ENCODE data around the gene TBC1D10A.

TBC1D10A gene

GRCh38 chr22:30265131-30265720, 61.5 kb downstream of the TBC1D10A start:
- DNase-seq: no peak

- DNase-seq: no peak
These were observed 62.9 kb downstream of the TBC1D10A start for GRCh38 chr22:30263883-30264282.

- no peak for DNase-seq
These were observed 63.6 kb downstream of the TBC1D10A start for GRCh38 chr22:30262917-30263741.

GRCh38 chr22:30262112-30262511, 64.6 kb downstream of the TBC1D10A start:
- DNase-seq: no peak

GRCh38 chr22:30261134-30261533, 65.6 kb downstream of the TBC1D10A start:
- no peak for DNase-seq

GRCh38 chr22:30260682-30261081, 66.1 kb downstream of the TBC1D10A start:
- no peak for DNase-seq

GRCh38 chr22:30260276-30260675, 66.5 kb downstream of the TBC1D10A start:
- DNase-seq: no peak

GRCh38 chr22:30254314-30254713, 72.4 kb downstream of the TBC1D10A start:
- DNase-seq: no peak

GRCh38 chr22:30253205-30253852, 73.4 kb downstream of the TBC1D10A start:
- peak; percentile 69 for DNase-seq

GRCh38 chr22:30252411-30253204, 74.1 kb downstream of the TBC1D10A start:
- no peak for DNase-seq

GRCh38 chr22:30251711-30252110, 75.0 kb downstream of the TBC1D10A start:
- DNase-seq: no peak

GRCh38 chr22:30250661-30251267, 76.0 kb downstream of the TBC1D10A start:
- DNase-seq: no peak

- no peak for DNase-seq
These were observed 76.6 kb downstream of the TBC1D10A start for GRCh38 chr22:30250039-30250565.

GRCh38 chr22:30249049-30250038, 77.4 kb downstream of the TBC1D10A start:
- DNase-seq: no peak

- DNase-seq: no peak
These were observed 78.3 kb downstream of the TBC1D10A start for GRCh38 chr22:30248484-30248883.

- no peak for DNase-seq
These were observed 78.8 kb downstream of the TBC1D10A start for GRCh38 chr22:30247974-30248373.

- DNase-seq: no peak
These were observed 79.2 kb downstream of the TBC1D10A start for GRCh38 chr22:30247561-30247960.

- DNase-seq: no peak
These were observed 79.8 kb downstream of the TBC1D10A start for GRCh38 chr22:30246814-30247376.

GRCh38 chr22:30245985-30246813, 80.5 kb downstream of the TBC1D10A start, which contains the start of gene LIF:
TSS of gene LIF (minus strand) at chr22:30246759. CDS start at chr22:30246695, 64 bp downstream.
- DNase-seq: no peak
